DND-41 (cell line): ENCODE data around the gene EPS8L2.

Source experiments
- ATAC-seq: fragments of 200-7000 bp; cut with Tn5 transposase; 3 replicates; pipeline ENCODE4 v1.9.1; 2021; ENCODE audit warnings: low read depth; ENCODE audit not compliant: insufficient read depth
- DNase-seq: peaks from one replicate; pipeline ENCODE4 v3.0.0-alpha.2; 2020
- H2AFZ ChIP-seq: 2 replicates; pipeline ENCODE4 v1.6.0; 2012; ENCODE audit warnings: low read depth, low read length
- H3K27ac ChIP-seq: 2 replicates; pipeline ENCODE4 v1.5.1; 2012; ENCODE audit warnings: low read length, inconsistent platforms
- H3K27me3 ChIP-seq: fragments of 200-600 bp; sonication (generic); 2 replicates; pipeline ENCODE4 v1.6.0; 2012; ENCODE audit warnings: low read length, mild to moderate bottlenecking, inconsistent platforms; ENCODE audit not compliant: insufficient read depth, poor library complexity
- H3K36me3 ChIP-seq: 2 replicates; pipeline ENCODE4 v1.5.1; 2012; ENCODE audit warnings: low read length, inconsistent platforms; ENCODE audit not compliant: insufficient read depth
- H3K4me1 ChIP-seq: 2 replicates; pipeline ENCODE4 v1.5.1; 2012; ENCODE audit warnings: mild to moderate bottlenecking, low read length; ENCODE audit not compliant: insufficient read depth
- H3K4me2 ChIP-seq: 2 replicates; pipeline ENCODE4 v1.6.0; 2012; ENCODE audit warnings: mild to moderate bottlenecking, moderate library complexity, low read length, inconsistent platforms; ENCODE audit not compliant: insufficient read depth
- H3K4me3 ChIP-seq, 2 experiments: fragments of 200-600 bp in 1 of 2; shearing (Covaris generic) in 1 of 2; 2 replicates each; pipeline ENCODE4 v1.5.1; 2012 to 2016; ENCODE audit warnings: inconsistent platforms in 2 of 2, low read length in 2 of 2, mild to moderate bottlenecking in 2 of 2, low read depth in 1 of 2, moderate library complexity in 1 of 2
- H3K79me2 ChIP-seq: 2 replicates; pipeline ENCODE4 v1.6.0; 2012; ENCODE audit warnings: low read length, inconsistent platforms; ENCODE audit not compliant: insufficient read depth
- H3K9ac ChIP-seq: 2 replicates; pipeline ENCODE4 v1.6.0; 2012; ENCODE audit warnings: low read depth, mild to moderate bottlenecking, inconsistent platforms, low read length, moderate library complexity
- H3K9me3 ChIP-seq: 2 replicates; pipeline ENCODE4 v1.5.1; 2012; ENCODE audit warnings: low read length, moderate library complexity, mild to moderate bottlenecking, inconsistent platforms; ENCODE audit not compliant: insufficient read depth, severe bottlenecking
- H4K20me1 ChIP-seq: 2 replicates; pipeline ENCODE4 v1.6.0; 2012; ENCODE audit warnings: low read length; ENCODE audit not compliant: insufficient read depth
- CTCF ChIP-seq: IDR thresholded peaks from 2 replicates; pipeline ENCODE4 v1.5.1; 2012; ENCODE audit warnings: borderline replicate concordance, low read length, moderate library complexity, mild to moderate bottlenecking; ENCODE audit not compliant: poor library complexity, severe bottlenecking; ENCODE audit errors: extremely low read depth
- EZH2 ChIP-seq: IDR thresholded peaks from 3 replicates; pipeline ENCODE4 v1.6.1; 2012; ENCODE audit warnings: borderline replicate concordance, low read depth, mild to moderate bottlenecking, moderate library complexity, low read length, inconsistent platforms; ENCODE audit not compliant: severe bottlenecking

Gene EPS8L2

GRCh38 chr11:721741-722345 is 15.8 kb downstream of the EPS8L2 start:
- Histone ChIP-seq H3K4me3 (no peak overlapping the region), H3K9ac (no peak overlapping the region), H3K27ac (no peak overlapping the region), H3K27me3 (no peaks in the 10 kb centered on the region), H3K9me3 (no peaks in the 10 kb centered on the region), H3K79me2 (no peaks in the 10 kb centered on the region), H3K4me1 (0 out of 2 replicates have a peak, but pooled peaks cover 3% of the 10 kb centered on the region), H3K4me2 (no peak overlapping the region), H4K20me1 (peaks cover 7% of the 10 kb centered on the region; the same call in 1 of the 2 replicates), H2AFZ (no peak overlapping the region), H3K36me3 (no peaks in the 10 kb centered on the region)
- ATAC-seq (peak; percentile 20; the same call in 1 of the 3 replicates), DNase-seq (no peak)
- TF ChIP-seq CTCF: no peak
- no peak for TF ChIP-seq EZH2

- no peaks in the 10 kb centered on the region for H3K79me2 ChIP-seq
- no peaks in the 10 kb centered on the region for H3K36me3 ChIP-seq
- H4K20me1 ChIP-seq: peaks cover 9% of the 10 kb centered on the region; the same call in 1 of the 2 replicates
- no peak for TF ChIP-seq EZH2
- no peak for TF ChIP-seq CTCF
- no peaks in the 10 kb centered on the region for H3K27me3 ChIP-seq
- DNase-seq: no peak
- no peak overlapping the region for H3K9ac ChIP-seq
- H3K4me3 ChIP-seq: no peak overlapping the region
- H3K4me1 ChIP-seq: 0 out of 2 replicates have a peak, but pooled peaks cover 3% of the 10 kb centered on the region
- H3K27ac ChIP-seq: no peak overlapping the region
- no peaks in the 10 kb centered on the region for H3K9me3 ChIP-seq
- no peak overlapping the region for H2AFZ ChIP-seq
- H3K4me2 ChIP-seq: no peak overlapping the region
- no peak for ATAC-seq
These were observed 16.3 kb downstream of the EPS8L2 start for GRCh38 chr11:722346-722811.

DNA sequence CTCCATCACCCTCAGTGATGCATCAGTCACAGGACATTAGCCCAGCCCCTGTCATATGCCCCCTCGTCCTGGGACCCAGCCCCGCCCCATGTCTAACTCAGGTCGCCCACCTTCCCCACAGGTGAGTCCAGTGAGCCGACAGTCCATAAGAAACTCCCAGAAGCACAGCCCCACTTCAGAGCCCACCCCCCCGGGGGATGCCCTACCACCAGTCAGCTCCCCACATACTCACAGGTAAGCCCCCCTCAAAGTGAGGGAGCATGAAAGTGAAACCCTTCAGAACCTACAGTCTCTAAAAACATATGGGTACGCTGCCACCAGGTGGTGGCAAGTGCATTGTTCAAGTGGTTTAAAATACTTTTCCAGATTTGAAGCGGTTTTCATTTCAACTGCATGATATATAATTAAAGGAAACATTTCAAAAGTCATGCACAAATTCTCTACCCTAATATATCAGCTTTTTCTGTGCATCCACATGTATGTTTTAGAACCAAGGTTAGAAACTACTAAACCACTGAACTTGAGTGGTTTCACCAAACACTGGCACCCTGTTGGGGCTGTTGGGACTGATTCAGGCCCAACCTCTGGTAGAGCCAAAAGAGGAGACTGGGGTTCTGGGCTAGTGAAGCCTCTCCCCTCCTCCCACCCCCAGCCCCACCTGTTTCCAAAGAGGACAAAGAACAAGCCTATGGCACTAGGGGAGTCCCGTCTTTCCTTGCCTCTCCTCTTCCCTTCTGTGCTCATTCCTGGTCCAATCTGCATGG is 17.3 kb downstream of the EPS8L2 start:
- no peaks in the 10 kb centered on the region for H3K79me2 ChIP-seq
- H3K9ac ChIP-seq: no peak overlapping the region
- H3K27ac ChIP-seq: no peak overlapping the region
- H4K20me1 ChIP-seq: peaks cover 15% of the 10 kb centered on the region
- H3K27me3 ChIP-seq: no peaks in the 10 kb centered on the region
- H3K4me3 ChIP-seq: no peak overlapping the region
- TF ChIP-seq CTCF (peak; percentile 76), EZH2 (no peak)
- no peak overlapping the region for H2AFZ ChIP-seq
- no peaks in the 10 kb centered on the region for H3K9me3 ChIP-seq
- peak; percentile 57 for DNase-seq
- H3K36me3 ChIP-seq: no peaks in the 10 kb centered on the region
- no peak overlapping the region for H3K4me2 ChIP-seq
- ATAC-seq: peak; percentile 60
- H3K4me1 ChIP-seq: peaks cover 7% of the 10 kb centered on the region
